Activated CD4-positive, alpha-beta T cell treated with anti-CD3 and anti-CD28 coated beads for 1 hour (primary cell): Measurements from ENCODE around the gene OR52M1.

Source experiments
- DNase-seq: peaks from one replicate; pipeline ENCODE4 v3.0.0-alpha.2; 2020

Gene OR52M1

GRCh38 chr11:4576880-4577279 lies 31.9 kb downstream of the OR52M1 start:
- DNase-seq = no peak

- DNase-seq = no peak
Observed at GRCh38 chr11:4577761-4578160, 32.8 kb downstream of the OR52M1 start.

GRCh38 chr11:4578624-4579023 lies 33.6 kb downstream of the OR52M1 start:
- DNase-seq = no peak

GRCh38 chr11:4580124-4580523 lies 35.1 kb downstream of the OR52M1 start:
- no peak for DNase-seq

GRCh38 chr11:4581443-4581842 lies 36.5 kb downstream of the OR52M1 start, which contains the start of gene OR52I2:
Gene OR52I2, plus strand, starts transcription at chr11:4581743.
- DNase-seq = no peak

- no peak for DNase-seq
Observed at GRCh38 chr11:4589017-4589416, 44.0 kb downstream of the OR52M1 start.

GRCh38 chr11:4593739-4594138 lies 48.7 kb downstream of the OR52M1 start, which contains the start of gene OR52I1:
Gene OR52I1, plus strand, starts transcription at chr11:4594039. Its CDS starts 0 bp downstream, at chr11:4594039.
- no peak for DNase-seq
